ENCODE measurements around the gene HS3ST5.
"Not testable (repeated sequence)": the region's sequence is repeated elsewhere in the genome, so short reads cannot be mapped to it uniquely, and the experiment has no call there.

HS3ST5 gene

DNA sequence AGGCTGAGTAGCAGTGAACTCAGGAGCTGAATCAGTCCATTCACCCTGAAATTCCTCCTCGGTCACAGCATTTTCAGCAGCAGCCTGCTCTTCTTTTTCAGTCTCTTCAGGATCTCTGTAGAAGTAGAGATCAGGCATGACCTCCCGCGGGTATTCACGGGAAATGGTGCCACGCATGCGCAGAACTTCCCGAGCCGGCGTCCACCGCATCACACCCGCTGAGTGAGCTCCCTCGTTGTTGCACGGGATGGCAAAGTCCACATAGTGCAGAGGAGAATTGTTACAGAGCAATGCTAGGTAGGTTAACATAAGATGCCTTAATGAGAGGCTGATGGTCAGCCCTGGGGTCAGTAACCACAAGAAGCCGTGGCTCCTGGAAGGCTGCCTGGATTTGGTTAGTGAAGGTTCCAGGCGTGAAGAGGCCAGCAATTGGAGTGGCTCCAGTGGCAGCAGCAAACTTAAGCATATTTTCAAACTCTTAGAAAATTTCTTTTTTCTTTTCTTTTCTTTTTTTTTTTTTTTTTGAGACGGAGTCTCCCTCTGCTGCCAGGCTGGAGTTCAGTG is 258.4 kb downstream of the HS3ST5 start:
- peak; percentile 59 for DNase-seq

DNA sequence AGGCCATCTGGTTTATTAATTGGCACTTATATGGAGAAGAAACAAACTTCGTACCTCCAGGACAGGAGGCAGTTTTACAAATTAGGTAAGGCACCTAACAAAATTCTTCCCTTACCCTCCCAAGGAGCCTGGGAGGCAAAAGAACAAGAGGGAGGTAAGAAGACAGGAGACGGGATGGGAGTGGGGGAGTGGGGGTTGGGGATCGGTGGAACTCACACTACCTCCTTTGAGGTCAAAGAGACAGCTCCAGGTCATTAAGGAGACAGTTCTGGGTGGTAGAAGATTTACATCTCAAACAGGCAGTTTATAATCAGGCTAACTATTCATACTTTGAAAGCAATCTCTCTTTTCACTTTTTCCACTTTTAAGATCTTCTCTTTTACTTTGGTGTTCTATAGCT is 259.6 kb downstream of the HS3ST5 start:
- DNase-seq: no peak

DNA sequence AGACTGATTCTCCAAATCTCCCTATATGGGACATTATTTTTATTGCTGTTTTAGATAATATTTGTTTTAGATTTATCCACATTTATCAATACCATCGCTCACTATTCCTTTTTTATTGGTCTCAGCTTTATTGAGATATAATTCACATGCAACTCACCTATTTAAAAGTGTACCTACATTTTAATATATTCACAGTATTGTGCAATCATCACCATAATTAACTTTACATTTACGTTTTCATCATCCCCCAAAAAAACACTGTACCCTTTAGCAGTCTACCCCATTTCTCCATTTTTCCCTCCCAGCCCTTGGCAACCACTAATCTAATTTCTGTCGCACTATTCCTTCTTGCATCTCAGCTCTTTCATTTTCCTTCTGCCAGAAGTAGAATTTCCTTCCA is 261.1 kb downstream of the HS3ST5 start:
- DNase-seq: no peak

DNA sequence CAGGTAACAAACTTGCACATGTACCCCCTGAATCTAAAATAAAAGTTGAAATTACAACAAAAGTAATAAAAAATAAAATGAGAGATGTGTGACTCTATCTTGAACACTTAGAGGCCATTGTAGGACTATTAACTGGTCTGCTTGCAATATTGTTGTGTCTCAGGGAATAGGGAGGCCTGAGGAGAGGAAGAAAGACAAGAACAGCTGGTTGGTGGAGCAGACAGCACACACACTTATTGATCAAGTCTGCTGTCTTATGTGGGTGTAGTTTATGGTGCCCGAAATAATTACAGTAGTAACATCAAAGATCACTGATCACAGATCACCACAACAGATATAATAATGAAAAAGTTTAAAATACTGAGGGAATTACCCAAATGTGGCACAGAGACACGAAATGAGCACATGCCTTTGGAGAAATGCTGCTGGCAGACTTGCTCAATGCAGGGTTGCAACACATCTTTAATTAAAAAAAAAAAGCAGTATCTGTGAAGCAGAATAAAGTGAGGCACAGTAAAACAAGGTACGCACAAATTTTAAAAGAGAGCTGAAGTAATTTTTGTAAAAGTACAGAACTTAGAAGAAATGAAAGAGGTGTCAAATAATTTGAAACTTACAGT is 261.8 kb downstream of the HS3ST5 start:
- DNase-seq: no peak

DNA sequence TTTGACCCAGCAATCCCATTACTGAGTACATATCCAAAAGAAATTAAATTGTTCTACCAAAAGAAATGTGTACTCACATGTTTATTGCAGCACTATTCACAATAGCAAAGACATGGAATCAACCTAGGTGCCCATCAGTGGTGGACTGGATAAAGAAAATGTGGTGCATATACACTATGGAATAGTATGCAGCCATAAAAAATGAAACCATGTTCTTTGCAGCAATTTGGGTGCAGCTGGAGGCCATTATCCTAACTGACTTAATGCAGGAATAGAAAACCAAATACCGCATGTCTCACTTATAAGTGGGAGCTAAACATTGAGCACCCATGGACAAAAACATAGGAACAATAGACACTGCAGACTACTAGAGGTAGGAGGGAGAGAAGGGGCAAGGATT is 262.4 kb downstream of the HS3ST5 start:
- not testable (repeated sequence) for DNase-seq

DNA sequence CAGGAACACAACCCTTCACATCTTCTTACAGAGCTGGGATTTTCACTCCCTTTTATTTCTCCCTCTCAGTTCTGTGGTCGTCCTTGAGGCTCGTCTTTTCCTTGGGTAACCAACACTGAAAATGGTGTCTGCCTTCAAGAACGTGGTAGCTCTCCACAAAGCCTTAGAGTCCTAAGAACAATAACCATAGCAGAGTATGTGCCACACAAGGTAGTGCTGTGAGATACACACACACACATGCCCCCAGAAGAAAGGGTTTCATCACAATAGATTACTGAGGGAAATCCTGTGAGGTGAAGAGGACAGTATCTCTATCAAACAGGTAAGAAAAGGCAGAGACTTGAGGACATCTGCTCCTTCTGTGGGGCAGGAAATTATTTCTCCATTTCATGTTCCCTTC is 267.0 kb downstream of the HS3ST5 start:
- no peak for DNase-seq

DNA sequence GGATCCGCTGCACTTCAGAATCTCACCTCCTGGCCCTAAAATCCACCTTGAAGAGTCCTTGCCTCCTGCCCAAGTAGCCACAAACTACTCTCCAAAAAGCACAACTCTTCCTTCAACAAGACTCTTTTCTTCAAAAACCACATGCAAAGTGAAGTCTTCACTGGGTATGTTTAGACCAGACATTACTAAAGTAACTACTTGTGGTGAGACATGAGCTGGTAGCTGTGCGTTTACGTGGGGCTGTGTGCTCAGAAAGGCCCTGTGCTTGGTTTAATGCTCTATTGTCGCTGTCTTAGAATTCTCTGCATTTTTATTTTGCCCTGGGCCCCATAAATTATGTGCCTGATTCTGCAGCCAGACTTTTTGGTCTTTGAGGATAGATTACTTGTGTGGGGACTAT is 267.5 kb downstream of the HS3ST5 start:
- DNase-seq: no peak

DNA sequence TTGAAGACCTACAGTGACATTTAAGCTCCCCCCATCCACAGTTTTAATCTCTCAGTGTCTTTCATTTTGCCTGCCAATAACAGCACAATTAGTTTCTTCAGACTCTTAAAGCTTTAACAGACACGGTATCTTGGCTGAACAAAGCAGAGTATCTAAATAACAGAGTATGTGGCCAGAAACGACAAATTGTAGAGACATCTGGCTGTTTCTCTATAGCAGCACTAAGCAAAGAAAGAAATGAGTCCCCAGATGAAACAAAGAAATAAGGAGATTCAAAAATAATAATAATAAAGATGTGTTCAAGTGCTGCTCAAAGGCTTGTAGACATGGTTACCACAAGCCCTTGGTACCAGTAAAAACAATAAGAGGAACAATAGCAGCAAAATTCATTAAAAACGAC is 274.1 kb downstream of the HS3ST5 start:
- DNase-seq: no peak

DNA sequence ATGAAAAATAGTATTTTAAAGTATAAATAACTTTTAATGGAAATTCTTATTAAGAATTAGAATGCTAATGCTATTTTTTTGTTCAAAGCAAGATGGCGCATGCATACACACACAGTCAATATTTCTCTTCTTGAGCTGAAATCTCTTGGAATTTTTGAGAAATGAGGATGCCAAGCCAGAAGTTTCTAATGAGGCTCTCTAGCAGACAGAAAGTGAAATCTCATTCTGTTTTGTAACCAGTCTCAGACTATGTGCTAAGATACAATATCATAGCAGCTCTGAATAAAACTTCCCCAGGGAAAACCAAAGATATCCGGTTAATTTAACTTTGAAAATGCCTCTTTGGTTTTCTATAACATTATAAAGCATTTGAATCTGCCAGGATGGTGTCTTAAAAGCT is 274.7 kb downstream of the HS3ST5 start:
- DNase-seq: no peak

DNA sequence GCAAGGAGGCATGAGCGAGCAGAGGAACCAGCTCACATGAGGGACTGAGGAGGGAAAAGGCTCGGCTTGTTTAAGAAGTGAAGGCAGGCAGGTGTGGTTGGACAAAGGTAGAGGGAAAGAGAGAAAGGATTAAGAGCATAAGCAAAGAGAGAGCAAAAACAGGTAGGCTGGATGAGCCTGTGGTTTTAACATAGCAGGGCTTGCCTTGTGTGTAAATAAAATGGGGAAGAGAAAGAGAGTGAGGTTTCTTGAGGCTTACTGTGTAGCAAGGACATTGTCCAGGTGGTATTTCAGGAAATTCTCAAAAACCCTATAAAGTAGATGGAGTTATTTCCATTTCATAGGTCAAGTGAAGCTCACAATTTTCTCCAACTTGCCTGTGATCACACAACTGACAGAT is 278.0 kb downstream of the HS3ST5 start:
- no peak for DNase-seq

DNA sequence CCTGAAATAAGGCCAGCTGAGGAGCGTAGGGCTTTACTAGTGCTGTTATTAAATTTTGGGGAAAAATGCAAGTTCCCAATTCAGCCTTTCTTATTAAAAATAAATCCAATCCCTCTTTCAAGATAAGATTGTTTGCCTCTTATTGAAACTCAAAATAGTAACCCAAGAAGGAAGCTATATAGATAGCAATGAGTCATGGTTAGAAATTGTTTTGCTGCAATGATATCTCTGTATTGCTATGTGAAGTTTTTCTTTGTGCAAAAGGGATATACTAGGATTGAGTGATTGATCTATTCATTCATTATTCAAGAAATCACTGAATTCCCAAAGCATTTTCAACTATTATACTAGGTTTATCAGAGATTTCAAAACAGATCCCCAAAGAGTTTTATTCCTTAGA is 278.9 kb downstream of the HS3ST5 start:
- DNase-seq: peak; percentile 10

DNA sequence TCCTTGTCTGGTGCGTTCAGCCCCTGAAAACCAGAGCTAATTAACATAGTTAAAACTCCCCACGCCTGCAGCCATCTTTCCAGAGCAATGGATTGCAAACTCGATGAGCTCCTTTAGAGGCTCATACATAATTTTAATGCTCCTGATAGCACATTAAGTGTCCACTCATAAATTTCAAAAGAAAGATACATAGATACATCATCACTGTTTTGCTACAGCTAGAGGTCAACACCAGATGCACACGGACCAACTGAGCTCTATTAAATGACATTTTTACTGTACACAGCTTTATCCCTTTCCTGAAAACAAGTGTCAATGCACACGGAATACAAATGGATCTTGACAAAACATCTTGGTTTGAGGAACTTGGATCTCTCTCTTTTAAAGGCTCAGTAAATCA is 280.6 kb downstream of the HS3ST5 start:
- DNase-seq: no peak

DNA sequence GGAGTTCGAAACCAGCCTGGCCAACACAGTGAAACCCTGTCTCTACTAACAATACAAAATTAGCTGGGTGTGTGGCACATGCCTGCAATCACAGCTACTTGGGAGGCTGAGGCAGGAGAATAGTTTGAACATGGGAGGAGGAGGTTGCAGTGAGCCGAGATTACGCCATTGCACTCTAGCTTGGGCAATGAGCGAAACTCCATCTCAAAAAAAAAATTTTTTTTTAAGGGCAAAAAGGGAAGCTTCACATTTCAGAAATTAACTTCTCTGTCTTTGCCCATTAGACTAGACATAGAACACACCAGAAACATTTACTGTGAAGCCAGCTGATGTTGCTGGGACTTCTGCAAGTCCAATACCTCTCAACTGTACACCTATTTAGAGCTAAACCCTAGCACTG is 281.1 kb downstream of the HS3ST5 start:
- no peak for DNase-seq

DNA sequence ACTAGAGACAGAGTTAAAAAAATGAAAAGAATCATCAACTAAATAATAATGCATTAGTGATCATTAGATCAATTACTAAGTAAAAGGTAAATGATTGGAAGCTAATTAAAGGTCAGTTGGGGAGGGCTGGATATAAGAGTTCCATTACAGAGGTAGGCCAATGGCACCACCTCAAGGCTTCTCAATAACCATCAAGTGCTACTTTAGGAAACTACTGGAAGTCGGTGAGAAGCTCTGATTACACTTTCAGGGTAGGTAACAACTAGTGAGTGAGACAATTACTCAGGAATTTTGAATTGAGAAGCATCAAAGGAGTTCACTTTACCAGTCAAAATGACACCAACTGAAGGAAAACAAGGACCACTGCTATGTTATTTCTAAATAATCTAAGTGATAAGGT is 281.7 kb downstream of the HS3ST5 start:
- no peak for DNase-seq

DNA sequence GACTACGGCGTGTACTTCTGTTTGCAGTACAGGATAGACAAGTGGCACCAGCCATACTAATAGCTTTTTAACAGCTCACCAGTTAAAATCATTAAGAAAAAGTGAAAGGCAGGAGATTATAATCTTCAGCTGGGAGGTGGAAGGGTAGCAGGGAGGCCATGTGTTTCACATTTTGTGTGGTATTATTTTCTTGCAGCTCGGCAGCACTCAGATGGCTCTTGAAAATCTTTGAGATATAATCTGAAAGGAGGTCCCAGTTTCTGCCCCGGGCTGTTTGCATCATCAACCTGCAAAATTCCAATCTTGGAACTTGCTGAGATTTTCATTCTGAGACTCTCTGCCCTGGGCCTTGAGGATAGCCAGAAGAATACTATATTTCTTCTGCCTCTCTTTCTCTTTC is 284.4 kb downstream of the HS3ST5 start:
- DNase-seq: peak; percentile 23

DNA sequence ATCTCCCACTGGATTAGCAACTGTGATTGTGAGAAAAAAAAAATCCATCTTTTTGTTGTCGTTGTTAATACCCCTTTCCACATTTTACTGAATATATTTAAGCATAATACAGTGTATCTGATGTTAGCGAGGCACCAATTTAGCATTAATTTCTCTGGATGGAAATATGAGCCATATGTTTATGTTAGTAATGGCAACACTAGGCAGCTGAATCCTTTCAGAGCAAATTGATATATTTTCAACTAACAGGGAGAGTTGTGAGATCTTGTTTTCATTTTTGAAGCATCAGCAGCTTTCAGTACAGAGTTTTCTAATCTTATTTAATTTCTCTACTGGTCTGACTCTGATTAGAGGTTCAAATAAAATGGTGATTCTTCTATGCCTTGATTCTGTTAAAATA is 287.1 kb downstream of the HS3ST5 start:
- DNase-seq: no peak

DNA sequence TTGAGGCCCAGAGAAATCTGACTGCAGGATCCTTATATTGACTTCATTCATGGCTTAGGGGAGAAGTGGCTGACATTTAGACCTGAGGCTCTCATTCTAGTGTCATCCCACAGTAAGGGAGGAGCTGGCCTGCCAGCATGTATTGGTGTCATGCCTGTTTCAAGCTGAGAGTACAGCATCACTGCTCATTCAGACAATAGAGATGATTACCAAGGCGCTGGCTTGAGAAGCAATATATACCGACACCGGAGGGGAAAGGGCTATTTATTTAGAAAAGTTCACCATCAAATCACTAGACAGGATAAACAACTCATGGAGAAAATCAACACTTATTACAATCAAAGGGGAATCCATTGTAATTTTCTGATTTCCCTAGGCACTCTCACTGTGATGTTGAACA is 287.5 kb downstream of the HS3ST5 start:
- no peak for DNase-seq

DNA sequence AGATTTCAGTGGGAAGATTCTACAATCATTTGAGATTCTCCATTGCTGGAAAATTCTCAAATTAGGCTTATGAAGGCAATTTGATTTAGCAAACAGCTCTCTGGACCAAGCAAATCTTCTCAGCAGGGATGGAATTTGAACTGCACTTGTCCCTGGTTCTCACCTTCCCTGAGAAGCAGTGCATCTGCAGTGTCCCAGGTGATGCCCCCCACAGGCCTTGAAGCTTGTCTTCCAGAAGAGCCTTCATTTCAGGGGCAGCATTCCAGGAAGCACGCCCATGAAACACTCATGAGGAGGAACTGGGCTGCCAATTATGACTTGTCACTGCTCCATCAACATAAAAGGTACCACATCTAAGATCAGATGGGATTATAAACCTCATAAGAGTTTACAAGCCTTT is 289.0 kb downstream of the HS3ST5 start:
- no peak for DNase-seq

DNA sequence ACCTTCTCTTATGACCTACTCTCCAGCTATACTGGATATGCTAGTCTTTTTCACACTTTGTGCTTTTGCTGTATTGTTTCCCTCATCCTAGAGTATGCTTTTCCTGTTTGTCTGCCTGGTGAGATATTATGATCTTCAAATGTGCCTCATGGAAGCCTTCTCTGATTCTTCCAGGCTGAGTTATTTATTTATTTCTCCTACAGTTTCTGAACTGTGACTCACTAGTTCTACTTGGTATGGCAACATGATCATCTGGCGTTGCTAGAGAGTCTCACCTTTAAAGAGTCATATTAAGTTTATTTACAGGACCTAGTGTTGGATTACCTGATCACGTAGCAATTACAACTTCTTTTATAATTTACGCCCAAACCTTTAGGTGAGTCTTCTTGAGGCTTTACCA is 290.7 kb downstream of the HS3ST5 start:
- DNase-seq: no peak

DNA sequence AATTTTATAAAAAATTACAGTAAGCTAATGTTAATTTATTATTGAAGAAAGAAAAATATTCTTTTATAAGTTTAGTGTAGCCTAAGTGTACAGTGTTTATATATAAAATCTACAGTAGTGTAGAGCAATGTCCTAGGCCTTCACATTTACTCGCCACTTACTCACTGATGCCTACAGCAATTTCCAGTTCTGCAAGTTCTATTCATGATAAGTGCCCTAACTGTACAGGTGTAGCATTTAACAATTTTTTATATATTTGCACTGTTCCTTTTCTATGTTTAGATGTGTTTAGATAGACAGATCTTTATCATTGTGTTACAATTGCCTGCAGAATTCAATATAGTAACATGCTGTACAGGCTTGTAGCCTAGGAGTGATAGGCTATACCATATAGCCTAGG is 291.8 kb downstream of the HS3ST5 start:
- DNase-seq: no peak

DNA sequence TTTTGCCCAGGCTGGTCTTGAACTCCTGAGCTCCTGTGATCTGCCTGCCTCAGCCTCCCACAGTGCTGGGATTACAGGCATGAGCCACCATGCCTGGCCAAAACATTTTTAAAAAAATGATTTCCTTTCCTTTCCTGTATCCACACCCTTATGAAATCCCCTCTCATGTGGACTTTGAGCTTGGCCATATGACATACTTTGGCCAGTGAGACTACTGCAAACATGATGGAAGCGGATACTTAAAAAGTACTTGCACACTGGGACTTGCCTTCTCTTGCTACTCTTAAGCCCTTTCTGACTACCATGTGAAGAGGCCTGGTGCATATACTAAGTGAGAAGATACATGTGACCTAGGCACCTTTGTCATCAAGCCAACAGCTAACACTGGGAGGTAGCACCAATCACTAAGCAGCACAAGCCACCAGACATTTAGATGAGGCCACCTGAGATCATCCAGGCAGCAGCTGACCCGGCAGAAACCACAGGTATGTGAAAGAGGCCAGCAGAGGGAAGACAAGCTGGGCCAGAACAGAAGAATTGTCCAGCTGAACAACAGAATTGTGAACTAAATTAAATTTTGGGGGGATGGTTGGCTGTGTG is 293.4 kb downstream of the HS3ST5 start:
- DNase-seq: peak; percentile 9

DNA sequence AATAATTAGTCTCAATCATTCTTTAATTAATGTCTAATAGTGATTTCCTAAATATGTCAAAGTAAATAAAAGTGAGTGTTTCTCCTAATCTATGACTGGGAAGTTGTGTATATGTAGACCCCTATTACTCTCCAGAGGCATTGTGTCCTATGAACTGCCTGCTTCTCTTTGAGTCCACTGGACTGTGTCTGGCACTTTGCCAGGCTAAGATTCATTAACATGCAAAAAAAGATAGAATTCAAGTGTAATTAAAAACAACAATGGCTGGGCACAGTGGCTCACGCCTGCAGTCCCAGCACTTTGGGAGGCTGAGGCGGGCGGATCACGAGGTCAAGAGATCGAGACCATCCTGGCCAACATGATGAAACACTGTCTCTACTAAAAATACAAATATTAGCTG is 298.3 kb downstream of the HS3ST5 start:
- not testable (repeated sequence) for DNase-seq

DNA sequence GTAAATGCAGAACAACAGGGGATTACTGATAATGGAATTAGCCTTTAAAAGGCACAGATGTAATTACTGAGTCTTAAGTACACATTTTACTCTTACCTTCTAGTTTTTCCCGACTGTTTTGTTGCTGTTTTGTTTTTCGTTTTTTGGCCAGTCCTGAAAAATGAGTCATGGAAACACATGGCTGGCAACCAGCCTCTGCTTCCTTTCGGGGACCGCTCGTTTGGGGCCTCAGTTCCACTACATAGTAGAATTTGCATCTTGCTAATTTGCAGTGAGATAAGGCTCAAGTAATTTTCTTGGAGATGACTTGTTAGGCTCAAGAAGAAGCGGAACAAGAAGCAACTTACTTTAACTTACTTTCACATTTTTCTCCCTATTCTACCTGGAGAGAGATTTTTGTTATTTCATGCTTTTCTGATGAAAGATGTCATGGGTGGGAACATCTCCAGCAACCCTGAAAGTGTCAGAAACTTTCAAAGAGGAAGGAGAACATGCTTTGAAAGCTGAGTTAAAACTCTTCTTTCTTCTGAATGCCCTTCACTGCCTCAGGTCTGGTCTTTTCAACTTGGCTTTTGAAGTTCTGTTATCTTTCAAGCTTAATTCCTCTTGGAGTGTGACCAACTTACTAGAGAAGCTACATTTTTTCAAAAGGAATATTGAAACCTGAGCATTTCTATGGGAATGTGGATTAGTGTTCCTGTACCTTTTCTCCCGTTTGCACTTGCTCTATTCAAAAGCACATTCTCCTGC is 300.4 kb downstream of the HS3ST5 start:
- no peak for DNase-seq

DNA sequence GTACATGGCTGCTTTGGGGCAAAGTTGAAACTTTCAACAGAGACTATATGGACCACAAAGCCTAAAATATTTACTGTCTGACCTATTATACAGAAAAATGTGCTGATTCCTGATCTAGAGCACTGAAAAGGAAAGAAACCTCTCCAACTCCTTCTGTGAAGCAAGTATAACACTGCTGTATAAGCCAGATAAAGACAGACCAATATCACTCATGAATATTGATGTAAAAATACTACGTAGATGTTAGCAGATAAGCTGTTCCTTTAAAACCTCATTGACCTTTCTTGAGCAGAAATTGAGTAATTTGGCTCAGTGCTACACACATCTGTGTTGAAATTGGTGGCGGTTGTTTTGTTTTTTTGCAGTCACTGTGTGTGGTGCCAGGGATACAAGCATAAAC is 302.0 kb downstream of the HS3ST5 start:
- no peak for DNase-seq

Data from EL (cell line).